ENCODE data around the gene ANO1. TPM values are rescaled to one million over a fixed set of nuclear protein-coding genes. Genes with fewer than 3 reads are reported as not detected.
A peak's percentile ranks its signal among the peaks of the same experiment; 100 is the strongest.

ANO1 gene
- total RNA-seq, 1 donor from 2014 or later: 7.7 TPM

- no peak for TF ChIP-seq CTCF (IDR thresholded peaks at IDR 0.05; ENCODE audit: borderline replicate concordance)
- intact Hi-C loops (cut with micrococcal nuclease): no loop called here
- DNase-seq: no peak
Observed at GRCh38 chr11:70046089-70046488, 32.0 kb upstream of the ANO1 start.

GRCh38 chr11:70048279-70049024 is 29.7 kb upstream of the ANO1 start:
- H3K4me1 ChIP-seq: no peaks in the 10 kb centered on the region
- no peak for DNase-seq
- H3K36me3 ChIP-seq: no peaks in the 10 kb centered on the region
- intact Hi-C loops (cut with micrococcal nuclease): no loop called here
- peaks cover 24% of the 10 kb centered on the region for H3K9me3 ChIP-seq (replicated peaks)
- peak; percentile 27 for TF ChIP-seq CTCF (IDR thresholded peaks at IDR 0.05; ENCODE audit: borderline replicate concordance)
- H3K27ac ChIP-seq (replicated peaks): no peak overlapping the region
- H3K27me3 ChIP-seq (ENCODE audit: low read depth): peaks cover 53% of the 10 kb centered on the region
- no peak overlapping the region for H3K4me3 ChIP-seq

More at GRCh38 chr11:70046089-70046488, 32.0 kb upstream of the ANO1 start:
- H3K4me1 ChIP-seq: no peaks in the 10 kb centered on the region
- H3K27ac ChIP-seq (replicated peaks): no peak overlapping the region
- H3K4me3 ChIP-seq: no peak overlapping the region
- H3K27me3 ChIP-seq (ENCODE audit: low read depth): peaks cover 33% of the 10 kb centered on the region
- no peaks in the 10 kb centered on the region for H3K36me3 ChIP-seq
- peaks cover 34% of the 10 kb centered on the region for H3K9me3 ChIP-seq (replicated peaks)

- H3K27me3 ChIP-seq (ENCODE audit: low read depth): peaks cover 56% of the 10 kb centered on the region
- no peak for TF ChIP-seq CTCF (IDR thresholded peaks at IDR 0.05; ENCODE audit: borderline replicate concordance)
Observed at GRCh38 chr11:70049045-70049444, 29.1 kb upstream of the ANO1 start.

GRCh38 chr11:70050243-70050642 is 27.9 kb upstream of the ANO1 start:
- Histone ChIP-seq H3K27ac (replicated peaks) (no peak overlapping the region), H3K4me3 (no peak overlapping the region), H3K9me3 (replicated peaks) (peaks cover 18% of the 10 kb centered on the region), H3K4me1 (no peaks in the 10 kb centered on the region), H3K27me3 (ENCODE audit: low read depth) (peaks cover 62% of the 10 kb centered on the region), H3K36me3 (no peaks in the 10 kb centered on the region)
- DNase-seq: no peak
- intact Hi-C loops (cut with micrococcal nuclease): no loop called here
- TF ChIP-seq CTCF (IDR thresholded peaks at IDR 0.05; ENCODE audit: borderline replicate concordance): no peak

More at GRCh38 chr11:70049045-70049444, 29.1 kb upstream of the ANO1 start:
- Histone ChIP-seq H3K4me3 (no peak overlapping the region), H3K4me1 (no peaks in the 10 kb centered on the region), H3K9me3 (replicated peaks) (peaks cover 18% of the 10 kb centered on the region), H3K27ac (replicated peaks) (no peak overlapping the region), H3K36me3 (no peaks in the 10 kb centered on the region)
- DNase-seq: no peak
- intact Hi-C loops (cut with micrococcal nuclease): no loop called here

GRCh38 chr11:70054004-70054403 is 24.1 kb upstream of the ANO1 start:
- intact Hi-C loops (cut with micrococcal nuclease): no loop called here
- no peak for TF ChIP-seq CTCF (IDR thresholded peaks at IDR 0.05; ENCODE audit: borderline replicate concordance)
- Histone ChIP-seq H3K27me3 (ENCODE audit: low read depth) (peaks cover 49% of the 10 kb centered on the region), H3K4me1 (no peaks in the 10 kb centered on the region), H3K27ac (replicated peaks) (no peak overlapping the region), H3K9me3 (replicated peaks) (peaks cover 30% of the 10 kb centered on the region), H3K36me3 (no peaks in the 10 kb centered on the region), H3K4me3 (no peak overlapping the region)
- no peak for DNase-seq

Data from left ventricle myocardium inferior (tissue), 1 donor.